Activated CD8-positive, alpha-beta T cell treated with anti-CD3 and anti-CD28 coated beads for 36 hours (primary cell): ENCODE results near the gene EIPR1. TPM values are rescaled to one million over a fixed set of nuclear protein-coding genes. Genes with fewer than 3 reads are reported as not detected.

Experiments used
- ATAC-seq: fragments of 200-7000 bp; cut with Tn5 transposase; one replicate; pipeline ENCODE4 v1.10.0; 2021; ENCODE audit warnings: mild to moderate bottlenecking, moderate library complexity
- CTCF ChIA-PET: fragments of 350-600 bp; sonication (Branson Sonifier 250); formaldehyde crosslinking; loops from one replicate; lab custom pipeline; 2021; ENCODE audit warnings: antibody characterized with exemption; lab: Charles Lee
- POLR2A ChIA-PET: fragments of 350-600 bp; sonication (Branson Sonifier 250); formaldehyde crosslinking; loops from one replicate; lab custom pipeline; 2021; ENCODE audit warnings: antibody characterized with exemption; lab: Charles Lee
- DNase-seq: peaks from one replicate; pipeline ENCODE4 v3.0.0-alpha.2; 2020
- H3K27ac Mint-ChIP-seq: one replicate; pipeline ENCODE4 v1.8.0; 2021; ENCODE audit warnings: mild to moderate bottlenecking, mixed read lengths
- H3K27me3 Mint-ChIP-seq: one replicate; pipeline ENCODE4 v1.8.0; 2021; ENCODE audit warnings: mixed read lengths
- H3K36me3 Mint-ChIP-seq: one replicate; pipeline ENCODE4 v1.8.0; 2021; ENCODE audit warnings: low read depth, mixed read lengths
- H3K4me1 Mint-ChIP-seq: one replicate; pipeline ENCODE4 v1.8.0; 2021; ENCODE audit warnings: low read depth, mixed read lengths
- H3K4me3 Mint-ChIP-seq: one replicate; pipeline ENCODE4 v1.8.0; 2021; ENCODE audit warnings: mild to moderate bottlenecking, moderate library complexity, mixed read lengths
- H3K9me3 Mint-ChIP-seq: one replicate; pipeline ENCODE4 v1.8.0; 2021; ENCODE audit warnings: mixed read lengths
- intact Hi-C: fragments of 100-400 bp; cut with micrococcal nuclease; formaldehyde crosslinking; loops from one replicate; pipeline ENCODE4 v1.10.0; 2022
- total RNA-seq, 2 experiments: library from RNA; stranded (reverse); gene quantifications; one replicate each; pipeline ENCODE4 v1.2.3, GENCODE V29; 2021
- TF ChIP-seq, protein P1 (sequence below): fragments of 200-600 bp; IDR thresholded peaks from one replicate; pipeline ENCODE4 v1.8.0; 2022; ENCODE audit warnings: antibody characterized with exemption, mild to moderate bottlenecking

Gene EIPR1
- total RNA-seq, 2 experiments from 2014 or later: 38.4 to 39.1 TPM

GRCh38 chr2:3398857-3399256 lies 21.2 kb upstream of the EIPR1 start:
- peaks cover 23% of the 10 kb centered on the region for H3K9me3 Mint-ChIP-seq
- ChIA-PET POLR2A (interaction anchor here (0.8 kb wide), 1 partner anchor 75 kb away, joined by 3 read pairs; no protein-coding TSS in a partner anchor), CTCF (interaction anchor here (4.2 kb wide), 1 partner anchor 25 kb away, joined by 21 read pairs; no protein-coding TSS in a partner anchor)
- peaks cover 7% of the 10 kb centered on the region for H3K4me1 Mint-ChIP-seq
- no peak for ATAC-seq
- intact Hi-C loops: no loop called here
- no peak overlapping the region for H3K4me3 Mint-ChIP-seq
- H3K27ac Mint-ChIP-seq: no peak overlapping the region
- H3K27me3 Mint-ChIP-seq: no peaks in the 10 kb centered on the region
- TF ChIP-seq, protein P1, sequence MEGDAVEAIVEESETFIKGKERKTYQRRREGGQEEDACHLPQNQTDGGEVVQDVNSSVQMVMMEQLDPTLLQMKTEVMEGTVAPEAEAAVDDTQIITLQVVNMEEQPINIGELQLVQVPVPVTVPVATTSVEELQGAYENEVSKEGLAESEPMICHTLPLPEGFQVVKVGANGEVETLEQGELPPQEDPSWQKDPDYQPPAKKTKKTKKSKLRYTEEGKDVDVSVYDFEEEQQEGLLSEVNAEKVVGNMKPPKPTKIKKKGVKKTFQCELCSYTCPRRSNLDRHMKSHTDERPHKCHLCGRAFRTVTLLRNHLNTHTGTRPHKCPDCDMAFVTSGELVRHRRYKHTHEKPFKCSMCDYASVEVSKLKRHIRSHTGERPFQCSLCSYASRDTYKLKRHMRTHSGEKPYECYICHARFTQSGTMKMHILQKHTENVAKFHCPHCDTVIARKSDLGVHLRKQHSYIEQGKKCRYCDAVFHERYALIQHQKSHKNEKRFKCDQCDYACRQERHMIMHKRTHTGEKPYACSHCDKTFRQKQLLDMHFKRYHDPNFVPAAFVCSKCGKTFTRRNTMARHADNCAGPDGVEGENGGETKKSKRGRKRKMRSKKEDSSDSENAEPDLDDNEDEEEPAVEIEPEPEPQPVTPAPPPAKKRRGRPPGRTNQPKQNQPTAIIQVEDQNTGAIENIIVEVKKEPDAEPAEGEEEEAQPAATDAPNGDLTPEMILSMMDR: no peak
- no peak for DNase-seq
- H3K36me3 Mint-ChIP-seq: peaks cover 62% of the 10 kb centered on the region

- Mint-ChIP-seq H3K27ac (no peak overlapping the region), H3K27me3 (no peaks in the 10 kb centered on the region), H3K4me3 (no peak overlapping the region), H3K9me3 (peaks cover 23% of the 10 kb centered on the region), H3K36me3 (peaks cover 65% of the 10 kb centered on the region), H3K4me1 (peaks cover 7% of the 10 kb centered on the region)
- ATAC-seq: no peak
- DNase-seq: no peak
- TF ChIP-seq, protein P1: no peak
- POLR2A ChIA-PET: interaction anchor here (0.7 to 0.8 kb wide), 2 partner anchors 17 to 46 kb away, joined by 3 read pairs; partner anchors contain the start of gene TRAPPC12
- intact Hi-C loops: no loop called here
- CTCF ChIA-PET: interaction anchor here (1.3 to 2.3 kb wide), 2 partner anchors 27 to 29 kb away, joined by 3 to 11 read pairs; no protein-coding TSS in a partner anchor
These were observed 19.4 kb upstream of the EIPR1 start for GRCh38 chr2:3396920-3397559.

DNA sequence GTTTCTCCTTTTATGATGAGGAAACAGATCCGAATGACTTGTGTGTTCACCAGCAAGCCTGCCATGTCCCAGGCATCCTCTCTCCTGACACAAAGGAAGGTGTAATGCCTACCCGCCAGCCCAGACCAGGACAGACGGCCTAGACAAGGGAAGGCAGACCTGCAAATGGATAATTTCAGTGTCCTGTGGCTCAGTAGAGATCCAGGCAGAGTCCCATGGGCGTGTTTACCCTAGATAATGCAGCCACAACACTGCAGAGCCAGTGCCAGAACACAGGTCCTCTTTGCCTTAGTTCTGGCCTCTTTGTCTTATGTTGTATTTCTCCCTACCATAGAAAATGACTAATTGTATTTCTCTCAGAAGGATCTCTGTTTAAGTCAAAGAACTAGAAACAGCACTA lies 14.6 kb upstream of the EIPR1 start:
- CTCF ChIA-PET: no interaction called here
- ATAC-seq: no peak
- H3K27me3 Mint-ChIP-seq: no peaks in the 10 kb centered on the region

GRCh38 chr2:3390041-3390440 lies 12.4 kb upstream of the EIPR1 start:
- Mint-ChIP-seq H3K9me3 (peaks cover 3% of the 10 kb centered on the region), H3K4me3 (no peak overlapping the region), H3K4me1 (peaks cover 15% of the 10 kb centered on the region), H3K36me3 (peaks cover 44% of the 10 kb centered on the region), H3K27me3 (no peaks in the 10 kb centered on the region), H3K27ac (no peak overlapping the region)
- ATAC-seq (no peak), DNase-seq (no peak)
- ChIA-PET POLR2A (interaction anchor here (0.7 kb wide), 1 partner anchor 1933 kb away, joined by 3 read pairs; no protein-coding TSS in a partner anchor), CTCF (no interaction called here)
- intact Hi-C loops: no loop called here
- TF ChIP-seq, protein P1: no peak

More for the DNA sequence above, 14.6 kb upstream of the EIPR1 start:
- TF ChIP-seq, protein P1: no peak
- Mint-ChIP-seq H3K36me3 (peaks cover 60% of the 10 kb centered on the region), H3K9me3 (peaks cover 18% of the 10 kb centered on the region), H3K27ac (no peak overlapping the region), H3K4me3 (no peak overlapping the region), H3K4me1 (peaks cover 15% of the 10 kb centered on the region)
- intact Hi-C loops: no loop called here
- POLR2A ChIA-PET: no interaction called here
- no peak for DNase-seq

DNA sequence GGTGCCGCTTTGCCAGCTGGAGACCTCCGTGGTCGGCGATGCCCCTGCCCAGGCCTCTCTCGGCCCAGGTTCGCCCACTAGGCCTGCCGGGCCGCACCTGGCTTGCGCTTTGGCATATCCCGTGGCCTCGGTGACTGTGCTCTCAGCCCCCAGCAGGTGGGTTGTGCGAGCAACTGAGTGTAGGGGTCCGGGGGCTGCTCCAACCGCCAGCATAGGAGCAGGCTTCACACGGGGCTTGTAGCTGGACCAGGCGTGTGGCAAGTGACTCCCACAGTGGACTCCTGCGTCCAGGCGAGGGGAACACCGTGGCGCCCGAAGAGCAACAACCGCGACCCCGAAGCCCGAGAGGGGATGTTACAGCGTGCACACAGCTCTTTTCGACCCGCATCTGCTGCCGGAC lies 11.6 kb upstream of the EIPR1 start:
- no peak overlapping the region for H3K4me3 Mint-ChIP-seq
- H3K27me3 Mint-ChIP-seq: no peaks in the 10 kb centered on the region
- DNase-seq (no peak), ATAC-seq (no peak)
- CTCF ChIA-PET: no interaction called here
- intact Hi-C loops: loop anchor here (10.0 kb wide), 1 partner anchor 166 kb away; the partner anchor contains the start of gene RNASEH1
- H3K27ac Mint-ChIP-seq: no peak overlapping the region
- H3K9me3 Mint-ChIP-seq: no peaks in the 10 kb centered on the region
- POLR2A ChIA-PET: interaction anchor here (0.6 kb wide), 1 partner anchor 9 kb away, joined by 3 read pairs; the partner anchor contains the start of gene TRAPPC12
- H3K4me1 Mint-ChIP-seq: peaks cover 23% of the 10 kb centered on the region
- H3K36me3 Mint-ChIP-seq: peaks cover 42% of the 10 kb centered on the region
- TF ChIP-seq, protein P1: no peak
